HT1080 (cell line): ENCODE data around the gene DLEU7. TPM values are rescaled to one million over a fixed set of nuclear protein-coding genes. Genes with fewer than 3 reads are reported as not detected.

Experiments
- DNase-seq: peaks from one replicate; pipeline ENCODE4 v3.0.0-alpha.2; 2015; ENCODE audit warnings: low read depth
- small RNA-seq: library from RNA; depleted of rRNA; stranded (forward); fragments of <200 nt; gene quantifications from one replicate; pipeline ENCODE3, GENCODE V24; 2014
- total RNA-seq: library from RNA; depleted of rRNA; stranded (reverse); fragments of >200 nt; shearing (Covaris generic); gene quantifications from 2 replicates; pipeline ENCODE4 v1.2.3, GENCODE V29; 2014; rRNA removed

The DLEU7 gene
- total RNA-seq, 1 experiment from 2014 or later, result not detected

DNA sequence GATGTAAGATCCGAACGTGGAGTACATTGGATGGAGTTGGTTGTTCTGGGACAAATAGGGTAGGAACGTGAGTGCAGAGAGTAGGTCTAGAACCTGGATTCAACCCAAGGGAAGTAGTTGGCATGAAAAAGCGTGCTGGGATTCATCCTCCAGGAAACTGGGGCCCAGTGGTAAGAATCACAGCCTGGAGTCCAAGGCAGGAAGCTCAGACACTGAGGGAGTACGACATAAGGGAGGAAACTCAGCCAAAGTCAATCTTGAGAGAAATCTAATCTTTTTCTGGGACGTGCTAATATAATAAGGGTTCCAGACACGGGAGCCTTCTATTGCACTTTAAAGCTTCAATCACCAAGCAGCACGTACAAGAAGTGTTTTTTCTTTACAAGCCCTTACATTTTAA is 46.4 kb downstream of the DLEU7 start:
- no peak for DNase-seq

DNA sequence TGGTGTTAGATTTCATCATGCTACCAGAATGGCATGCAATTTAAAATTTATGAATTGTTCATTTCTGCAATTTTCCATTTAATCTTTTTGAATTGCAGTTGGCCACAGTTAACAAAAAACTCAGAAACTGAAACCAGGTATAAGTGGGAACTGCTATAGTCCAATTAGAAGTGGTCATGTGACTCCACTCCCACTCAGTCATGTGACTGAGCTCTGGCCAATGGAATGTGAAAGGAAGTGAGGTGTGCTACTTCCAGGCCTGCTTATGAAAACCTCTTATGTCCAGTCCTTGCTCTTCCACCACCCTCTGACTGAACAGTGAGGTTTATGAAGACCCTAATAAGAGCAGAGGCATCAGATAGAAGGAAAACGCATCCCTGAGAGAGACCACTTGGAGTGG is 47.0 kb downstream of the DLEU7 start:
- no peak for DNase-seq

DNA sequence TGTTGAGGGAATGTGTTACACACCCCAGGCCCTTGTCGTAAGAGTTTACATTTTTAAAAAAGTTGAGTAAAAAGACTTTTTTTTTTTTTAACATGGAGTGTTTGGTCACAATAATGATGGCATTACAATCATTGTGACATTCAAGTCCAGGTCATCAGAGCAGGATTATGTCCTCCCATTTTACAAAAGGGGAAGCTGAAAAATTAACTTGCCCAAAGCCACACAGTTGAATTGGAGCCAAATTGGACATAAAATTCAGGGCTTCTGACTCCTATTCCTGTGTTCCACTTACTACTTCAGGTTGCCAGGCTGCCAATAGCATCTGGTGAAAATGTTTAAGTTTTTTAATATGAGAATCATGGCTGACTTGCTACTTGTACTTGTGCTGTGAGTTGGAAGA is 49.3 kb downstream of the DLEU7 start:
- no peak for DNase-seq

DNA sequence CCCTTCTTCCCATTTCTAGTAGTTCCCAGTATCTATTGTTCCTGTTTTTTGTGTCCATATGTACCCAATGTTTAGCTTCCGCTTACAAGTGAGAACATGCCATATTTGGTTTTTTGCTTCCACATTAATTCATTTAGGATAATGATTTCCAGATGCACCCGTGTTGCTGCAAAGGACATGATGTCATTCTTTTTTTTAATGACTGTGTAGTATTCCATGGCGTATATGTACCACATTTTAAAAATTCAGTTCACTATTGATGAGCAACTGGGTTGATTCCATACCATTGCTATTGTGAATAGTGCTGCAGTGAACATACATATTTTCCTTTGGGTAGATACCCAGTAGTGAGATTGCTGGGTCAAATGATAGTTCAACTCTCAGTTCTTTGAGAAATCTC is 50.5 kb downstream of the DLEU7 start:
- DNase-seq, result no peak

DNA sequence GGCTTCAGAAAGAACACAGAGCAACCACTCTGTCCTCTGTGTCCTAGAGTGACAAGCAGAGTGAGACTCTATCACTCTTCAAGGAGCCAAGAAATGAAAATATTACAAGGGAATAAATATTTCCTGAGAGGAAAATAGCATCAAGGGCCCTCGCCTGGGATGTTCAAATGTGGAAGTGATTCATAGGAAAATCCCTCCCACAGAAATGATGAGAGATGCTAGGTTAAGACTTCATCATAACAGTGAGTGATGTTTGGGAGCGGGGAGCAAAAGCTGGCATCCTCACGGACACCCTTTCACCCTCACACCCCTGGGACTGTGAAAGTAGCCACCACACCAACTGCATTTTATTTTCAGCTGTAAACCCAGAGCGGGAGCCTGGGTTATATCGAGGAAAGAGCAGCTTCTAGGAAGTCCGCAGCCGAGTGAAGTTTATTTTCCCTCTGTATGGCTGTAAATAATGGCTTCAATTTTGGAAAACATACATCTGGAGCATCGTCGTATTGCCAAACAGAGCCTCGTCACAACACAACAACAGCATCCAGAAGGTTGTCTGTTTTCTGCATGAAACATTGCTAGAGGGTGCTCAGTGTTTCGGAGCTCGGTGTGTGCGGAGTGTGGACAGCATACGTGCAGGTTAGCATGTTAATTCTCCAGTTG is 54.8 kb downstream of the DLEU7 start:
- DNase-seq, result peak; percentile 14

DNA sequence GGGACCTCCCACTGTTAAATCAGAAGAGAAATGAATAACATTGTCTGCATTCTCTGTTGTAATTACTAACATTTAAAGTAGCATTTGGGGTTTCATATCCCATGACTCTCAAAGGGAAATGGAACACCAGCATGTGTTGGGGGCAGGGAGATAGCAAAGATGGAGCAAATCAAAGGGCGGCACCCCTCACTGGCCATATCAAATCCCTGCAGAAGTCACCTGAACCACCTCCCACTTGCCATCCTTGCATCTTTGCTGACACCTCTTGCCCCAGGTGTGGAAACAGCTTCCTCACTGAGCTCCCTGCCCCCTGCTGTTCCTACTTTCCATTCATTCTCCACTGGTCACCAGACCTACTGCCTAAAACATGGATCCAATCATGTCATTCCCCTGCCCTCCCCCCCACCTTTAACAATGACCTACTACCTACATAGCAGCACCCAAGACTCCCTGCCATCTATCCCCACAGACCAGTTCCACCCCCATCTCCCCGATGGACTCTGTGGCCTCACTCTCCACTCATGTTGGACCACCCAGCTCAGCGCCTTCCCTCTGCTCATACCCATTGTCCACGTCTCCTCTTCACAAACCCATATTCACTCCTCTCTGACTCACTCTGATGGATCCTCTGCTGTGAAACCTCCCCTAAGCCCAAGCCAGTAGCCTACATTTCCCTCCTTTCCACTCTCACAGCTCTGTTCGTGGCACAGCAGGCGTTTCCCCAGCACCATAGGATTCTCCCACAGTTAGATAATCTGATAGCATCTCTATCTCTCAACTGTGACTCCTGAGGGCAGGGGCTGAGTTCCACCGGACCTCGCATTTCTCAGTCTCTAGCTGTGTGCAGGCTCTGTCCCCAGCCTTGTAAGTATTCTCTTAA is 55.9 kb downstream of the DLEU7 start:
- DNase-seq, result no peak

DNA sequence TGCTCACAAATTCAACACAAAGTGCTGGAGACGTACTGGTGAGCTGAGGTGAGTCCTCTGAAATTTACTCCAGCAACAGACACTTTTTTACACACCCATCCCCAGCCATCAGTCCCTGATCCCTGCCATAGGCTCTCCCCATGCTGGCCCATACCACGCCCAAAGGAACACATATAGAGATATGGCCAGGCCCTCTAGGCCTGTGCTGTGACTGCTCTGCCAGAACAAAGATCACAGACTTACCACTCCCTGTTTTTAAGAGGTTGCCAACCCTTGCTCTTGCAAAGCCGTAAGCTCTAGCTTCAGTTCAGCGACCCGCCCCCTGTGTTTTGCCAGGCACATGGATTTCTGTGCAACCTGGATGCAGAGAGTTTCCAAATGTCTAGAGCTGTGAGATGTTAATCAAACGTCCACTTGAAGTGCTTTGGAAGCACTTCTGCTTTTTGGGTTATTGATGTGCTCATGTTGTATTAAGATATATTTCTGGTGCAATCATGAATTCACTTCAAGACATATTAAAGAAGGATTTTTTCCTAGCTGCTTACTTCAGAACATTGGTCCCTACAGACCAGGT is 59.7 kb downstream of the DLEU7 start:
- DNase-seq, result no peak

DNA sequence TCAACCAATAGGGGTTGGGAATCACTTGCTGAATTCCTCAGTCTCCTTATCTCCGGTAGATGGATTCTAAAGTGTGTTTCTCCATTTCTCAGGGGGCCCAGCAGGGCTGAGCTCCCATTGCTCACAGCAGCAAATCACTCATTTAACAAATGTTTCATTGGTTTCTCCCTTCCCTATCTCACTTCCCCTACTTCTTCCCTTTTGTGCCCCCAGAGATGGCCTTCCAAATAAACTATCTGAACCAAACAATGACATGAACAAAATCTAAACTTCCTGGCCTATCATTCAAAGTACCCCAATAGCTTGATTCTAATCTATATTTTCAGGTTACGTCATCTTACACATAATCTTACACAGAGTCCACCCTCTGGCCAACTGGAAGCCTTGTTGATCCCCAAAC is 60.4 kb downstream of the DLEU7 start:
- no peak for DNase-seq

DNA sequence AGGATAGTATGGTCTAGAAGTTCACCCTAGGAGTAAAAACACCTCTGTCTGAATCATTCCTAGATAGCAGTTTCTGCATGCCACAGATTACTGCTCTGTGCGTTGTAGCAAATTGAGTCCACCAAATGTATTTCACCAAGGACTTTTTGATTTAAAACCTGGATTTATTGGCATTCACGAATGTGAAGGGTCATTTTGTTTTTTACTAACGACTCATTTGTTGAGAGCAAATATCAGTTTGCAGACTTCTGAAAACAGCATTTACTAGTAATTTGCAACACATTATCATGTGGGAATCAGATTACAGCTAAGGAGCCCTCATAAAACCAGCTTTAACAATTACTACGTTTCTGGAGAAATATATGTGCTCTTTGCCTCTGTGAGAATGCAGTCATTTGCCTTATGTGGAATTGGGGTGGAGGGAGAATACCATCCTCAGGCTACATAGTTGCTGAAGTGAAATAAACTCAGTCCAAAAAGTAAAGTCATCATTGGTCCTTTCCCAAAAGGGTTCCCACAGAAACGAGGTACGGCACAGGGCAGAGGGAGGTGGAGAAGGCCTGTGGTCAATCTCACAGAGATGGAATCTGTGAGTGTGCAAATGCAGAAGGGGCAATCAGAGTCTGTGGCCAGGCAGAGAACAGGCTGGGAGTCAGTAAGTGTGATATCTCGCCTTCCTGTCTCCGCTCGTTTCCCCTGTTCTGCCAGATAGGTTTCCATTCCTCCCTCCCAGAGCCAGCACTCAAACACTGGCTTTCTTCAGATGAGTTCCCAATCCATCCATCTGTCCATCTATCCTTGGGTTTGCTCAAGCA is 63.1 kb downstream of the DLEU7 start:
- no peak for DNase-seq

DNA sequence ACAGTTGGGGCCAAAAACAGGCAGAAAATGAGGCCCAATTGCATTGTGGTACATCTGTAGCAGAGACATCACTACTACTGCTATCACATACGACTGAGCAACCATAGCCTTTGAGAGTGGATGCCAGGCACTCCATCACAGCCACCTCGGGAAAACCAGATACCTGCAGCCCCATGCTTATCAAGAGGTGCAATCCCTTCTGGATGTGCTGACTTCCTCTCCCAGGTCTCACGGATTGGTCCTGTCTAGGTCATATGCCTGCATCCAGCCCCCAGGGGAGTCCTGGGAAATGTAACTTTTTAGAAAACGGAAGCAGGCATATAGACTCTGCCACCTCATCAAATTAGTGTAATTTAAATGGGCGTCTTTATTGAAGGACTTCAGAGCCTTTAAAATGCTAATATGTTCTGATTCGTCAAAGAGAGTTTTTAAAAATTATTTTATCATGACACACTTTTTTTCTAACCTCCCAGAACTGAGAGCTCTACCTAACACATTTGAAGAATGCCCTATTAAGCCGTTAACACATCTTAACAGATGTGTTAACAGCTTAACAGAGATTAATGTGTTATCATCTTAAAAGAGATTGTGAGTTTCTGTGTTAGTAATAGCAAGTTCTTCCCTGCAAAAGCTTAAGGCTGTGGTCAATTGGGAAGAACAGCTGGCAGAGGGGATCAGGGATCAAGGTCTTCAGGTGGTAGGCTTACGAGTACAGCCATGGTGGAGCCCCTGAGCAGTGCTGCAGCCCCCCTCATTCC is 63.9 kb downstream of the DLEU7 start:
- no peak for DNase-seq

Small RNA genes within 50 kb of the gene (small RNA-seq; reads per million reads assigned to genes)
- 2.3 reads per million, percentile 83 among the genes with 10 or more reads in this experiment for gene RNA5SP28

Other genes starting within 250 kb of the DLEU7 start
- 30.3 and 32.7 TPM in 2 replicates for gene RNASEH2B, start 66.1 kb upstream of the DLEU7 start, total RNA-seq